Measurements from ENCODE around the gene DPP7. TPM values are rescaled to one million over a fixed set of nuclear protein-coding genes. Genes with fewer than 3 reads are reported as not detected.
"Not testable (repeated sequence)": the region's sequence is repeated elsewhere in the genome, so short reads cannot be mapped to it uniquely, and the experiment has no call there.

The DPP7 gene
- total RNA-seq, 1 donor from 2014 or later = 125 TPM

DNA sequence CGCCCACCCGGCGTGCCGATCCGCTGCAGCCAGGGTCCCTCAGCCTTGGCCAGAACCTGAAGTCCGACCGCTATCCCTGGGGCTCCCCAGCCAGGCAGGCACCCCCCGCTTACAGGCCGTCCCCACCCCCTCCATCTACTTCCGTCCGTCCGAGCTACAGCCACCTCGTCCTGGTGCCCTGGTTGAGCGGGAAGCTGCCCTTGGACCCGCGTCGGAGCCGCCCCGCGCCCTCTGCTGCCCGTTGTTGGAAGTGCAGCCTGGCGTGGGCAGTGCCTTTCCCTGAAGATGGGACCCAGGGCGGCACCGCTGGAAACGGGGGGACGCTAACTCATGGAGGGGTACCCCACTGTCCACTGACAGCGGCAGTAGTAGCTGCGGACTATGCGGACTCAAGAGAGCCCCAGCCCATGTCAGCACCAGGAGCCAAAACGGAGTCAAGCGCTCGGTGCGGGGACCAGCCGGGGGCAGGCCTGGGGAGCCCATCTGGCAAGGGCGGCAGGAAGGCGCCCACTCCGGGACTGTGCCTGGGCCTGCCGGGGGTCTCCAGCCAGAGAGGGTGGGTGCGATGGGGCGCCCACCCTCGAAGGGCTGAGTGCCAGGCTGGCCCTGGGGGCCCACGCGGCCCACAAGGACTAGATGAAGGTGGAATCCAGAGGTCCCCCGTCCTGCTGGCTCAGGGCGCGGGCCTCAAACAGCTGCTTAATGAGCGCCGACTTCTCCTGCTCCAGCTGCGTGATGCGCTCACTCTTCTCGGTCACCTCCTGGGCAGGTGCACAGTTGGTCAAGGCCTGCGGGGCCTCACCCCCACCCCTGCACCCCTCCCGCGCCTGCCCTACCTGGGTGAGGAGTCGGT lies 50.3 kb downstream of the DPP7 start:
- TF ChIP-seq, protein P1, sequence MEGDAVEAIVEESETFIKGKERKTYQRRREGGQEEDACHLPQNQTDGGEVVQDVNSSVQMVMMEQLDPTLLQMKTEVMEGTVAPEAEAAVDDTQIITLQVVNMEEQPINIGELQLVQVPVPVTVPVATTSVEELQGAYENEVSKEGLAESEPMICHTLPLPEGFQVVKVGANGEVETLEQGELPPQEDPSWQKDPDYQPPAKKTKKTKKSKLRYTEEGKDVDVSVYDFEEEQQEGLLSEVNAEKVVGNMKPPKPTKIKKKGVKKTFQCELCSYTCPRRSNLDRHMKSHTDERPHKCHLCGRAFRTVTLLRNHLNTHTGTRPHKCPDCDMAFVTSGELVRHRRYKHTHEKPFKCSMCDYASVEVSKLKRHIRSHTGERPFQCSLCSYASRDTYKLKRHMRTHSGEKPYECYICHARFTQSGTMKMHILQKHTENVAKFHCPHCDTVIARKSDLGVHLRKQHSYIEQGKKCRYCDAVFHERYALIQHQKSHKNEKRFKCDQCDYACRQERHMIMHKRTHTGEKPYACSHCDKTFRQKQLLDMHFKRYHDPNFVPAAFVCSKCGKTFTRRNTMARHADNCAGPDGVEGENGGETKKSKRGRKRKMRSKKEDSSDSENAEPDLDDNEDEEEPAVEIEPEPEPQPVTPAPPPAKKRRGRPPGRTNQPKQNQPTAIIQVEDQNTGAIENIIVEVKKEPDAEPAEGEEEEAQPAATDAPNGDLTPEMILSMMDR (conservative IDR thresholded peaks at IDR 0.05; ENCODE audit: low read depth, low read length) = peak; percentile 79
- H3K4me3 ChIP-seq (ENCODE audit: low read depth, low read length) = no peak overlapping the region
- DNase-seq (ENCODE audit: low read depth) = no peak

DNA sequence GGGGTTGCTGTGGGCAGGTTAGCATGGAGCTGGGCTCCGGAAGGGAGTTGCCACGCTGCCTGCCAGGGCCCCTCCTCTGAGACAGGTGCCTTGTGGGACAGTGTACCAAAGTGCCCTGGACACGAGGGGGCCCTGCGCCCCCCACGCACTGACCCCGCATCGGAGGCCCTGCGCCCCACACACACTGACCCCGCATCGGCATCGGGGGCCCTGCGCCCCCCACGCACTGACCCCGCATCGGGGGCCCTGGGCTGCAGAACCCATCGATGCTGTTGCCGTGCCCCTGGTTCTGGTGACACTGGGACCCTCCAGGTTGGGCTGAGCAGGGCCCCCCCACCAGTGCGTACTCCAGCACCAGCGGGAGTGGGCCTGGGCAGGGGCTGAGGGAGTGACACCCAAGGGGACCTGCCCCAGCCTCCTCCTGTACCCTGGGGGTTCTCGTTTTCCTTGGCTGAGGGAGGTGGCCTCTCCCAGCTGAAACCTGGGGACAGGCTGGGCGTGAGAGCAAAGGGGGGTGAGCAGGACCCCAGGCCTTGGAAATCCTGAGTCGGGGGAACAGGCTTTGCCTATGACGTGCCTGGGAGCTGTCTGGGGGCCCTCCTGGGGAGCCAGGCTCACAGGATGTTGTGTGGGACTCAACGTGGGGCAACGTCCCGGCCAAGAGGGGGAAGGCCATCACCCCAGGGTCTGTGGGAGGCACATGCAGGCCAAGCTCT lies 51.1 kb downstream of the DPP7 start:
- TF ChIP-seq, protein P1 (conservative IDR thresholded peaks at IDR 0.05; ENCODE audit: low read depth, low read length) = no peak

DNA sequence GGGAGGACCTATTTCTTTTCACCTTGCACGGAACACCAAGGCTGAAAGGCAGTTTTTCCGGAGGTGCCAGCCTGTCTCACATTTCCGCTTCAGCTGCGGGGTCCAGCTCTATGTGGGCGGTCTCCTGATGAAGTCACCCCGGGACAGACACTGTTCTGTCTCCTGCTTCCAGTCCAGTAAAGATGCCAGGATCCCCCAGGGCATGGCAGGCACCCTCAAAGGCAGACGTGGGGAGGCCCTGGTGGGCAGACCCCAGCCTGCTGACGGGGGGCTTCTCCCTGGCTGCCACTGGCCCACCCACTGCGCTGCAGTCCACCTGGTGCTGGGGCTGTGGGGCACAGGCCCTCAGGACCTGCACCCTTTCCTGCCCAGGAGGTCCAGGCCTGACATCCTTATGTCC lies 51.7 kb downstream of the DPP7 start:
- not testable (repeated sequence) for DNase-seq (ENCODE audit: low read depth); H3K4me3 ChIP-seq (ENCODE audit: low read depth, low read length)

More for the DNA sequence above, 51.1 kb downstream of the DPP7 start:
- H3K4me3 ChIP-seq (ENCODE audit: low read depth, low read length) = no peak overlapping the region
- DNase-seq (ENCODE audit: low read depth) = no peak

- TF ChIP-seq, protein P1 (conservative IDR thresholded peaks at IDR 0.05; ENCODE audit: low read depth, low read length) = no peak
- no peak for DNase-seq (ENCODE audit: low read depth)
- no peak overlapping the region for H3K4me3 ChIP-seq (ENCODE audit: low read depth, low read length)
Observed at GRCh38 chr9:137062384-137062783, 52.1 kb downstream of the DPP7 start.

Other genes with a start within 250 kb of the DPP7 start
- 403 and 419 TPM in 2 replicates for gene EDF1, start 248.4 kb downstream of the DPP7 start, total RNA-seq
- 21.0 and 26.1 TPM in 2 replicates for gene TRAF2, start 228.2 kb downstream of the DPP7 start, total RNA-seq
- 124 and 149 TPM in 2 replicates for gene FBXW5, start 170.0 kb downstream of the DPP7 start, total RNA-seq
- gene C8G, start 169.5 kb downstream of the DPP7 start, total RNA-seq = not detected in 2 replicates
- 1.2 TPM in 1 of 2 replicates, not detected in the other for gene LCN12, start 162.5 kb downstream of the DPP7 start, total RNA-seq
- gene PTGDS, start 137.2 kb downstream of the DPP7 start, total RNA-seq = not detected in 2 replicates
- not detected in 2 replicates for gene LCNL1, start 131.7 kb downstream of the DPP7 start, total RNA-seq
- gene PAXX, start 122.3 kb downstream of the DPP7 start, total RNA-seq = 70.1 and 81.7 TPM in 2 replicates
- gene CLIC3, start 118.2 kb downstream of the DPP7 start, total RNA-seq = 2.2 and 2.4 TPM in 2 replicates
- 3.0 and 7.6 TPM in 2 replicates for gene ABCA2, start 86.5 kb downstream of the DPP7 start, total RNA-seq
- gene FUT7, start 82.6 kb downstream of the DPP7 start, total RNA-seq = not detected in 2 replicates
- 19.7 and 47.7 TPM in 2 replicates for gene NPDC1, start 68.6 kb downstream of the DPP7 start, total RNA-seq
- 0.87 TPM in 1 of 2 replicates, not detected in the other for gene ENTPD2, start 60.7 kb downstream of the DPP7 start, total RNA-seq
- gene SAPCD2, start 44.2 kb downstream of the DPP7 start, total RNA-seq = 25.6 and 51.3 TPM in 2 replicates
- 2.1 and 2.2 TPM in 2 replicates for gene UAP1L1, start 37.2 kb downstream of the DPP7 start, total RNA-seq
- 46.0 and 74.3 TPM in 2 replicates for gene MAN1B1, start 27.7 kb downstream of the DPP7 start, total RNA-seq
- gene GRIN1, start 24.4 kb upstream of the DPP7 start, total RNA-seq = not detected in 2 replicates
- gene LRRC26, start 55.3 kb upstream of the DPP7 start, total RNA-seq = not detected in 2 replicates
- not detected in 2 replicates for gene TMEM210, start 57.3 kb upstream of the DPP7 start, total RNA-seq
- 16.7 TPM in 2 replicates for gene ANAPC2, start 73.8 kb upstream of the DPP7 start, total RNA-seq
- 139 and 185 TPM in 2 replicates for gene SSNA1, start 73.9 kb upstream of the DPP7 start, total RNA-seq
- 10.5 and 13.5 TPM in 2 replicates for gene TPRN, start 86.0 kb upstream of the DPP7 start, total RNA-seq
- gene TMEM203, start 90.9 kb upstream of the DPP7 start, total RNA-seq = 39.4 and 44.9 TPM in 2 replicates
- 22.0 and 26.9 TPM in 2 replicates for gene NDOR1, start 91.0 kb upstream of the DPP7 start, total RNA-seq
- 0.22 and 1.5 TPM in 2 replicates for gene RNF208, start 107.5 kb upstream of the DPP7 start, total RNA-seq
- gene CYSRT1, start 110.4 kb upstream of the DPP7 start, total RNA-seq = 0.17 and 0.94 TPM in 2 replicates
- not detected in 2 replicates for gene RNF224, start 112.8 kb upstream of the DPP7 start, total RNA-seq
- gene SLC34A3, start 116.2 kb upstream of the DPP7 start, total RNA-seq = 0.07 TPM in 1 of 2 replicates, not detected in the other
- gene TUBB4B, start 126.6 kb upstream of the DPP7 start, total RNA-seq = 725 and 1,240 TPM in 2 replicates
- gene STPG3, start 136.6 kb upstream of the DPP7 start, total RNA-seq = not detected in 2 replicates
- gene NELFB, start 140.6 kb upstream of the DPP7 start, total RNA-seq = 47.7 and 71.0 TPM in 2 replicates
- gene TOR4A, start 163.0 kb upstream of the DPP7 start, total RNA-seq = 48.5 and 56.1 TPM in 2 replicates
- gene NRARP, start 187.5 kb upstream of the DPP7 start, total RNA-seq = 2.2 and 4.9 TPM in 2 replicates